Hematopoietic multipotent progenitor cell treated with erythropoietin and hydrocortisone succinate and interleukin-3 and kit ligand, for 15 days (in vitro differentiated cells): Measurements from ENCODE around the gene KCNN3.

Experiments
- DNase-seq: peaks from one replicate; pipeline ENCODE4 v3.0.0-alpha.2; 2015; ENCODE audit warnings: low spot score

Gene KCNN3

DNA sequence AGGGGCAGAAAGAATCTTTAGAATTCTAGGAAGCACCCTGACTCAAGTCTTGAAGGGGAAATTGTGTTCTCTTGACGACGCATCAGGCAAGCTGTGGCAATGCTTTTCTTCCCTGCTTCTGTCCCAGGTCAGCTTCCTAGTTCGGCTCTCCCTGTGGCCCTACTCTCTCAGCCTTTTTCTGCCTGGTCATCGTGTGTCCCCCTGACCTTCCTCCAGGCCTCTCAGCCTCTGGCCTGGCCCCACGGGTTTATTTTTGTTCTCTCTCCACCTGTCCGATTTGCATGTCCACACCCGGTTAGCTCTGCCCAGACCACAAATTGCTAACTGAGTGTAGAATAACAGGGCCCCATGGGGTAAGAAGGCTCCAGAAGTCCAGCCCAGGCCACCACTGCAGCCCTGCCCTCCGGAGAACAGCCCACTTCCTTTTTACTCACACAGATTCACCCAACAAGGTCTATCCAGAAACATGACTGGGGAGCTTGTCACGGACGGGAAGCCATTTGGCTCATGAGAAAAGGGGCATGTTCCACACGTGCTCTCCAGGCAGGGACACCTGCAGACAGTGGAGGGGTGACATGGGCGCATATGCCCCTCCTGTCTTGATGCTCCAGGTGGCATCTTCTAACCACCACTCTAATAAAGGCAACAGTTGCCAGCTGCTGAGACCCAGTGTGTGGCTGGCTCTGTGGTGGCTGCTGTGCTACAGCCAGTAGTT lies 9.8 kb downstream of the KCNN3 start:
- no peak for DNase-seq

DNA sequence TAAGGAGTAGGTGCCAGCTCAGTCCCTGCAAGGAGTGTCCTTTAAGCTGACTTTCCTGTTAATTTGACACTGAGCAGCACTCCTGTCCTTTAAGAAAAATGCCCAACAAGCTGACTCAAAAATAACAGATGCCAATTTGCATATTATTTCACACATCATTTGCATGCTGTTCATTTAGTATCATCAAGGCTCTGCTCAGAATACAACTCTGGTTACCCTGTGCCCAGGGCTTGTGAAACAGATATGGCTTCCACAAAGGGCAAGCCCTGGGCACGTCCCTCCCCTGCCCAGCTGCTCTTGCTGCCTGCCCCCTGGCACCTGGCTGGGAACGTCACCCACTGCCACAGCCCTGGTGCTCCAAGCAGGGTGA lies 10.3 kb downstream of the KCNN3 start:
- DNase-seq: no peak

DNA sequence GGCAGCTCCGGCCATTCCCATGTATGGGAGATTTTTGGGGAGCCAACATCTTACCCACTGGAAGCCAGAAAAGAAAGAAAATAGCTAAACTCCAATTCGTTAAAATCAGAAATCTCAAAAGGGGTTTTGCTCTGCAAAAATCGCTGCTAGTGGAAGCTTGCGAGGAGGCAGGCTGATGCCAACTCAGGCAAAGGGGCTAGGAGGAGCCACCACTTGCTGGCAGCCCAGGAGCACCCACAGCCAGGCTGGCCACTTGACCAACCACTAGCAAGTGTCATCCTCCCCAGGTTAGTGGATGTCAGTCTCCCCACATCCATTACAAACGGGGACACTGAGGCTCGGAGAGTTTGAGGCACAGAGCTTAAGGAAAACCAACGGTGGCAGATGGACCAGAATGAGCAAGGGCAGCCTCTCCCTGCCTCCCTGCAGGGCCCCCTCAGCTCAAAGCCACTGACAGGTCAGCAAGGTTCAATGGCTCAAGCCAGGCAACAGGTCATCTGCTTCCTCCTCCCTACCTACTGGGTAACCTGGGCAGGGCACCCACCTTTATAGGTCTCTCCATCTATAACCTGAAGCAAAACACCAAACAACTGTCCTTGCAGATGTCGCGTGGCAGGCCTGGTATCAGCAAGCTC lies 10.8 kb downstream of the KCNN3 start:
- no peak for DNase-seq

DNA sequence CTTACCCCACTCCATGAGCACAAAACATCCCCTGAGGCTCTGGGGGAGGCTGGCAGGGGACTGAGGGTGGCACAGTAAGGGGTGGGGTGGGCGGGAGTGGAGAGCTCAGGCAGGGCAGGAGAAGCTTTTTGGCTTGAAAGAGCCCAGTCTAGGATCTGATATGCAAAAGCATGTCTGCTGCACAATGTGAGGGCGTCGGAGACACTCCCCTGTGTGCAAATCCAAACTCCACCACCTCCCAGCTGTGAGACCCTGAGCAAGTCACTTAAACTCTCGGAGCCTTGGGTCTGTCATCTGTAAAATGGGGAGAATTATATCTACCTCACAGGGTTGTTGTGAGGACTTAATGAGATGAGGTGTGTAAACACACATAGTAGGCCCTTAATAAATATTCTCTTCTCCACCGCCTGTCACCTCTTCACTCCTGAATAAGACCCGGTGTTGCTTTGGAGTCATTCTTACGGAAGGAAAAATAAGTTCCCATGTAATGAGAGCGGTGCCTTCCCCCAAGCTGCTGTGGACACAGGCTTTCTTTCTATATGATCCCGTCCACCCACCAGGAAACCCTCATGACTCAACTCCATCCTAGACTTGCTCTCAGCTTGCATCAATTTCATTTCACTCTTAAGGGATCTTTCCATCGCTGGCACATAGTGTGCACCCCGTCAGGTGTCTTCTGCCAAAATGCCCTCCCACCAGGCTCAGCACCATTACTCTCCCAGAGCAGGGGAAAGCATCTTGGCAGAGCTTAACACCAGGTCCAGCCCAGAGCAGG lies 12.5 kb downstream of the KCNN3 start:
- no peak for DNase-seq

DNA sequence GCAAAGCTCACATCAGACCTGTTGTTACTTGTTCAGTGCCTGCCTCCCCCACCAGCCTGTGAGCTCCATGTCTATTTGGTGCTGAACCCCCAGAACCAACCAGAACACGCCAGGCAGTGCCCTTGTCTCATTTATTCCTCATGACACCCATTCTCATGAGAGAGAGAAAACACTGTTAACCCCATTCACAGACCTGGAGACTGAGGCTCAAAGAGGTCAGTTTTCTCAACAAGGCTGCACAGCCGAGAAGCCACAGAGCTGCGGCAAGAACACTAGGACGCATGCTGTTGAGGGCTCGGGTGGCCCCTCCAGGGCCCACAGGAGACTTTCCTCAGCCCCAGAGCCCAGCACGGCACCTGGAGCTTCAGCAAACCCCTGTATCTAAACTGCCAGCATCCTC lies 13.1 kb downstream of the KCNN3 start:
- DNase-seq: no peak

DNA sequence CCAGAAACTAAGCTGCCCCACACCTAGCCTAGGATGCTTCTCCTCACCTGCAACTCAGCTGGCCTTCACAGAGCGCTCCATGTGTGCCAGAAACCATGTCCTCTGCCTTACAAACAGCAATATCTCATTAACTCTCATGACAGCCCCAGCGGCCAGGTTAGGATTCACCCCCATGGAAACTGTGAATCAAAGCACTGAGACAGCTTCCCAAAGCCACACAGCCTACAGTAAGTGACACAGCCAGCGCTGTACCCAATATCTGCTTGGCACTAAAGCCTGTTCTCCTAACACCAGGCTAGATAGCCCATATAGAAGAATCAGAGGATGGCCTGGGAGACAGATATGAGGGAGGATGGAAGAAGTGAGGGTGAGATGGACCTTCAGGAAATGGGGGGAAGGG lies 13.5 kb downstream of the KCNN3 start:
- DNase-seq: no peak

DNA sequence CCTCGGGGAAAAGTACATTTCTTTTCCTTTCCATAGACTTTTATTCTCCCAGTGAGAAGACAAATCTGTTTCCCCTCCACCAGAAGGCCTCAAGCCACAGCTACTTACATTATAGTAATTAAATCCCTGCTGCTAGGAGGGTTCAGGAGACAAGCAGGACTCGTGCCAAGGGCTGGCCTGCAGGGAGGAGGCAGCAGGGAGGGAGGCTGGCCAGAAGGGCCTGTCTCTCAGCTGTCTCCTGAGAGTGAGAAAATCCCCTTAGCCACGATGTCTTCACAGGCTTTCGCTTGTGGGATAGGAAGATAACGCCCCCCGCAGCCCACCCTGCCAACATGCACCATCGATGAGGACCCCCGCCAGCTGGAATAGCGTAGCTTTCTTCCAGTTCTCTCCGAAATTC lies 14.0 kb downstream of the KCNN3 start:
- no peak for DNase-seq

DNA sequence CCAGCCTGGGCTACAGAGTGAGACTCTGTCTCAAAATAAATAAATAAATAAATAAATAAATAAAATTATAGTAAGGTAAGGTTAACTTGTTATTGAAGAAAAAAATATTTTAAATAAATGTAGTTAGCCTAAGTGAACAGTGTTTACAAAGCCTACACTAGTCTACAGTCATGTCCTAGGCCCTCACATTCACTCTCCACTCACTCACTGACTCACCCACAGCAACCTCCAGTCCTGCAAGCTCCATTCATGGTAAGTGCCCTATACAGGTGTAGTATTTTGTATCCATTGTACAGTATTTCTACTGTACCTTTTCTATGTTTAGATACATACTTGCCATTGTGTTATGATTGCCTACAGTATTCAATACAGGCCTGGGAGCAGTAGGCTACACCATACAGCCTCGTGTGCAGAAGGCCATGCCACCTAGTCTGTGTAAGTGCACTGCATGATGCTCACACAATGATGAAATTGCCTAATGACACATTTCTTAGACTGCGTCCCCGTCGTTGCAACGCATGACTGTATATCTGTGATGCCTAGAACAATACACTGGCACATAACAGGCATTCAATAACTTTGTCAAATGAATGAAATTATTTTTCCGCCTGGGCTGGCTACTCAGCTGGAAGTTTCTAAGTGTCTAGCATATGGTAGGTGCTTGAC lies 14.8 kb downstream of the KCNN3 start:
- DNase-seq: no peak

DNA sequence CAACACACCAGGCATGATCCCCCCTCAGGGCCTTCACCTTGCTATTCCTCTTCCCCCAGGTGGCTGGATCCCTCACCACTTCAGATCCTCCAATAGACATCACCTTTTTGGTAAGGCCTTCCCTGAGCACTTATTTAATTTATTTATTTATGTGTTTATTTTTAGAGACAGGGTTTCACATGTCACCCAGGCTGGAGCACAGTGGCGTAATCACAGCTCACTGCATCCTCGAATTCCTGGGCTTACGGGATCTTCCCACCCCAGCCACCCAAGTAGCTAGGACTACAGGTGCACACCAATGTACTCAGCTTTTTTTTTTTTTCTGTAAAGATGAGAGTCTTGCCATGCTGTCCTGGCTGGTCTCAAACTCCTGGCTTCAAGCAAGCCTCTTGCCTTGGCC lies 17.2 kb downstream of the KCNN3 start:
- no peak for DNase-seq

DNA sequence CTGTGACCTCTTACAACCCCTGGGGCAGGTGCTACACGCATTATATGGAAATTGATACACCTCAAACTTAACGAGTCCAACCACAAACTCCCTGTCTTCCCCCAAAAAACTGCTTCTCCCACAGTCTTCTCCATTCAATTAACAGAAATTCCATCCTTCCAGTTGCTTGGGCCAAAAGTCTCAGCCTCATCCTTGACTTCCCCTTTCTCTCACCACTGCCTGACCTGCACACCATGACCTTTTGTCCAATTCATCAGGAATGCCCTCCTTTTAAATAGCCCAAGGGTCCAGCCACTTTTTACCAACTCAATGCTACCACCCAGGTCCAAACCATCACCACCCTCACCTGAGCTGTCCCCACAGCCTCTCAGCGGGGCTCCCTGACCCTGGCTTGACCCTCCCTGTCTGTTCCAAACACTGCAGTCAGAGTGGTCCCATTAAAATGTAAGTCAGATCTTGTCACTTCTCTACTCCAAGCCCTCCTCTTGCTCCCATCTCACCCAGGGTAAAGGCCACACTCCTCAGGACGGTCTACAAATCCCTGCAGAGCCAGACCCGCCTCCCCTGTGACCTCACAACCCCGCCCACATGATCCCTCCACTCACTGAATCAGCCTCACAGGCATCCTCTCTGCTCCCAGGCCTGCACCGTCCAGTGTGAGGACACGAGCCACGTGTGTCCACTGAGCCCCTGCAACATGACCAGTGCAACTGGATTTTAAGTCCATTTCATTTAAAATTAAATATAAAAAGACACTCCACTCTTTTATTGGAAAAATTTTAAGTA lies 18.5 kb downstream of the KCNN3 start:
- DNase-seq: no peak

DNA sequence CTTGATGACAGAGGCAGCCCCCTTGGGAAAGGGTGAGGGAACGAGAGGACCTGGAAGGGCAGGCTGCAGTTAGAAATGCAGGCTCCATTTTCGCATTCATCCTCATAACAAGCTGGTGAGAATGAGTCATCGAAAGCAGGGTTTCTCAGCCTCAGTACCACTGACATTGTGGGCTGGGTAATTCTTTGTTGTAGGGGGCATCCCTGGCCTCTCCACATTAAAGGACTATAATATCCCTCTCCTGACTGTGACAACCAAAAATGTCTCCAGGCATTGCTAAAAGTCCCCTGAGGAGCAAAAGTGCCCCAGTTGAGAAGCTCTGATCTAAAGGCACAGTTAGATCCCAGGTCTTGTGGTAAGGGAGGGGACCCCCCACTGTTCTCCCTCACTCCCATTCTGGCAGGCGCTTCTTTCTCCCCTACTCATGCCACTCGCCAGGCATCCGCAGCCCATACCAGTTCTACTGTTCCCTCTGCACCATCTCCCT lies 20.4 kb downstream of the KCNN3 start:
- no peak for DNase-seq

DNA sequence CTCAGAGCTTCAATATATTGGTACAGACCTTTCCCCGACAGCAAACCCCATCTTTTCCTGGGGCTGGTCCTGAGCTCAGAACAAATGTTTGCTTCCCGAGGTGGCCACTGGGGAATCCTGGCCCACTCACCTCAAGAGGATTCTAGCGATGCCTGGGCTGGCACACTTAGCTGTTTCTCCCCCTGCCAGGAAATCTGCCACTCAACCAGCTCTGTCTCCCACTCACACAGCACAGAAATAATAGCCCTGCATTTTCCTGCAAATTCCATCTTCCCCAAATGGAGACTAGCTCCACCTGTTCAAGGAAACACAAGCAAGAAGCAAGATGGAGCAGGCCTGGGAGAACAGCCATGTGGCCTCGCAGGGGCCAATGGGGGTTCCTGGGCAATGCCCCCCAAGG lies 21.1 kb downstream of the KCNN3 start:
- no peak for DNase-seq

DNA sequence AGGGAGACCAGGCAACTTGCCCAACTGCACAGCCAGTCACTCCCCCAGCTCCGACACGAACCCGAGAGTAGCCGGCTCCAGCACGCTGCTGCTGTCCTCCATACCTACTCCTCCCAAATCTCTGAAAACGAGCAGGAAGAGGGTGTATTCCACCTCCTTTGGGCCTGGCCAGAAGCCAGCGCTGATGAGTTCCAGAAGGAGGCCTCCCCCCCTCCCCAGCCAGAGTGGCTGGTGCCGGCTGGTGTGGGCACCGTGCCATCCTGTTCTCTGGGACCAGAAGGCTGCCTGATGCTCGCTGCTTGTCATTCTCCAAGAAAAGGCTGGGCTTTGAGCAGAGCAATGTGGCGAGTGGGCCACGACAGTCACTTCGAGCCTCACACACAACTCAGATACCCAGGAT lies 22.2 kb downstream of the KCNN3 start:
- DNase-seq: no peak

DNA sequence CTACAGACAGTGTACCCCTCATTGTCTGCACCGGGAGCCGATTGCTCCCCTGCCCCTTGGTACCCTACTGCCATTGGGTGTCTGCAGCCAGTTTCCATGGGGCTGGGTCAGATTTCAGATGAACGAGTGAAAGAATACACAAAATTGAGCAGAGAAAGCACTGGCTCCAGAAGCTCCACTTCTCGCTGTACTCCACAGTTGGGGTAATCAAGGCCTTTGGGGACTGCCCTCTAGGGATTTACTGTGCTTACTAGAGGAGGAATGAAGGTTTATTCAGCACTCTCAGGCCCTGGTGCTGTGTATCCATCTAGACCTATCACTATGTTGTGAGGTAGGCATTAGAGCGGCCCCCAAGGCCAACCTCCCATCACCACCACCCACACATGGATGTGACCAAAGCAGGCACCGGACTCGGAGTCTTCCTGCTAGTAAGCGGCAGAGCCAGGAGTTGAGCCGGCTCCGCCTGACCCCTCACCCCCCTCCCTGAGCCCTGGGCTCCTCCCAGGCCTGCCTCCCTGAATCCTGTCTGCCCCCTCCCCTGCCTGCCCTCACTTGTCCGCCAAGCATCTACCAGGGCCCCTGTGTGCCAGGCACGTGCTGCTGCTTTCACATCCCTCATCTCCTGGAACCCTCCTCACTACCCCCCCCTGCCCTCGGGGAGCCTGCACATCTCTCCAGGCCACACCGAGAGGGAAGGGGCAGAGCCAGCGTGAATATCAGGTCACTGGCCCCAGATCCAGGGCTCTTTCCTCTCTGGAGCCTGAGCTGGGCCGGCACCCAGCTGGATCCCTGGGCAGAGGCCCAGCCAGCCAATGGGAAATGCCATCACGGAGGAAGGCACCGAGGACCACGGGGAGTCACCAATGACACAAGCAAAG lies 23.3 kb downstream of the KCNN3 start:
- DNase-seq: no peak

DNA sequence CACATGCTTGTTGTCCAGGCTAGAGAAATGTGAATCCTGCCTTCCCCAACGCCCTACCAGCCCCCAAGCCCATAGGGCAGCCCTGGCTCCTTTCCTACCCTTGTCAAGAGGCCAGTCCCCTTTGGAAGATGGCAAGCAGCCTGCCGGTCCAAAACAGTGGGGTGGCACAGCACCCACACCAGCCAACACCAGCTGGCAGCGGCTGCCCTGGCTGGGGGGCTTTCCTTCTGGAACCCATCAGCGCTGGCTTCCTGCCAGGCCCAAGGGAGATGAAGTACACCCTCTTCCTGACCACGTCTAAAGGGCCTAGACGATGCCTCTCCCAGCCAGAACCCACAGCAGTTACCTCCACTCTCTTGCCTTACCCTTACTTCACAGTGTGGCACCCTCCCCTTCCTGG lies 24.2 kb downstream of the KCNN3 start:
- DNase-seq: no peak

DNA sequence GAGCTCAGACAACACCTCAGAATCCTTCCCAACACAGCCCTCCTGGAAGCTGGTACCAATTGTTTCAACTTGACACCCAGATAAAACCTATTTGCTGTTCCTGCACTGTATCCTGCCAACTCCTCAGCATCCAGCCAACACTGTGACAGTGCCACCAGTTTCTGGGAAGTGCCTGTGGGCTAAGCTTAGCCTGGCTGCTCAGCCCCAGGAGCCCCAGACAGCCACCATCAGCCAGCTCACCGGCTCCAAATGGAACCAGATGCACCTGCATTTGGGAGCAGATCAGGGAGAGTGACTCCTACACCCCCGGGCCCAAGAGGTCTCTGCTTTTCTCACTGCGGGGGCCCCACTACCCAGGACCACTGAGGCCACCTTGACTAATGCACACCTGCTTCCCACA lies 24.9 kb downstream of the KCNN3 start:
- no peak for DNase-seq

DNA sequence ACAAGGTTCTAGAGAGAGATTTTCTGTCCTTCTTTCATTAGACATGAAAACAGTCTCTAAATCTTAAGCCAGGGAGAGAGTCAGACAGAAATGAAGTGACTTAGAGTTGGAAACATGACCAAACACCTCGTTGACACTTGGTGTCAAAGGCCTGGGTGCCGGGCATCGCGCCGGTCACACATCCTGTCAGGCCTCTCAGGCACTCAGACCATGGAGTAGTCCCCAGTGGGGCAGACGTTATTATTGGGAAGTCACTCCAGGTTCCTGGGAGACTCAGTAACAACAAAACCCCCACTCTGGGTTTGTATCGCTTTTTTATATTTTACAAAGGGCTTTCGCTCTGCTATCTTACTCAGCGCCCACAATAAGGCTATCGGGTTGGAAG lies 25.8 kb downstream of the KCNN3 start:
- no peak for DNase-seq

DNA sequence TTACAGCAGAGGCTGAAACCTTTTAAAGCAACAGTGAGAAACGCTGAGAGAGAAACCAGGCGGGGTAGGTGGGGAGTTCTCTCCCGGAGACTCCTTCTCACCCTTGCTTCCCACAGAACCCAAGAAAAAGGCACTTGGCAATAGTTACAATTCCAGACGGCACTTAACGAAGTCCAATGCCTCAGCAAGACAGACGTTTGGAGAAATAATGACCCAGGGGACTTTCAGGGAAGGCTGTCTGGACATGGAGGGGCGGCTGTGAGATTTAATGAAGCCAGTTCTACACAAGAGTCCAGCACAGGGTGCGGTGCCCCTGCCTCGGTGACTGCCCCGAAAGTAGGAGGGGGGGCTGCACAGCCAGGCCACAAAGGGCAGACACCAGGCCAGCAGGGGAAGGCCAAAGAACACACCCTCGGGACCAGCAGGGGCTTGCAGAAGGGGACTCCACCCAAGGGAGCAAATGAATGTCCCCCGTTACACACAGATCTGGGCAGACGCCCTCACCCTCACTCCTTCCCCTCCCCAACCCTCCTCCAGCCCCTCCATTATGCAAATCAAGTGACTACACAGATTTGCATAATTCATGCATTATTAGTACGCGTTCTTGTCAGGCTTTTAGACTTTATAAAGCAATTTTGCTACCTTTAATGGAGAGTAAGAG lies 26.3 kb downstream of the KCNN3 start:
- DNase-seq: no peak

DNA sequence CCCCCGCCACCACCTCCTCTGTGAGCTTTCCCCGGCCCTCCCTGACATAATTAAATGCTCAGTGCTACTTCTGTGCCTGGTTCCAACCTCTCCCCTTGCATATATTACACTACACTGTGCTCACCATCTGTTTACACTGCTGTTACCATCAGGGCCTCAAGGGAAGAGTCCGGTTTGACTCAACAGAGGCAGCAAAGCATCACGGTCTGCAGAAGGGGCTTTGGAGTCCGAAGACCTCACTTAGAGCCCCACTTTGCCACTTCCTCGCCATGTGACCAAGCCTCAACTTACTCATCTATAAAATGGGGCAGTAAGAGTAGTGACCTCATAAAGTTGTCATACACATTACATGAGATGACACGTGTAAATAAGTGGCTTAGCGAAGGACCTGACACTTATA lies 27.4 kb downstream of the KCNN3 start:
- DNase-seq: no peak

DNA sequence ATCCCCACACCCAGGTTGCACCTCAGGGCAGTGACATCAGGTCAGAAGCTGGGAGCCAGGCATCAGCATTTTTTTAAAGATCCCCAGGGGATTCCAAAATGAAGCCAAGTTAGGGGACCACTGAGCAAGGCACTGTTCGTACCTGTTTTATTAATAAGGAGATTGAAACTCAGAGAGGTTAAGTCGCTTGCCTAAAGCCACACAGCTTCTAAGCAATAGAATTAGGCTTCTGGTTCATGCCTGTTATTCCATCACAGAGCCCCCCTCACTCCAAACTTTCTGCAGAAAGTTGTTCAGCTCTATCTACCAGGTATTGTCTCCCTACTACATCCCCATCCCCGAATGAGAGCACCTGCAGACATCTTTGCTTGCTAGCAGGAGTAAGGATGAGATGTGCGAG lies 28.7 kb downstream of the KCNN3 start:
- no peak for DNase-seq
